HG03432 (cell line): Measurements from ENCODE around the gene SUDS3.
"Not testable (repeated sequence)": the region's sequence is repeated elsewhere in the genome, so short reads cannot be mapped to it uniquely, and the experiment has no call there.

Experiments used
- ATAC-seq: cut with Tn5 transposase; IDR thresholded peaks from one replicate; pipeline ENCODE4 v1.9.1; 2021; ENCODE audit warnings: mild to moderate bottlenecking, moderate library complexity; ENCODE audit not compliant: unreplicated experiment

SUDS3 gene

GRCh38 chr12:118391836-118392235 is 15.5 kb downstream of the SUDS3 start:
- ATAC-seq, result no peak

GRCh38 chr12:118397708-118398440 is 21.5 kb downstream of the SUDS3 start:
- no peak for ATAC-seq

GRCh38 chr12:118398524-118398923 is 22.2 kb downstream of the SUDS3 start:
- no peak for ATAC-seq

- no peak for ATAC-seq
These were observed 22.6 kb downstream of the SUDS3 start for GRCh38 chr12:118398940-118399339.

- ATAC-seq, result no peak
These were observed 25.9 kb downstream of the SUDS3 start for GRCh38 chr12:118402251-118402650.

GRCh38 chr12:118404876-118405521 is 28.6 kb downstream of the SUDS3 start:
- ATAC-seq, result peak; percentile 63

GRCh38 chr12:118408241-118408640 is 31.9 kb downstream of the SUDS3 start:
- ATAC-seq, result not testable (repeated sequence)

- no peak for ATAC-seq
These were observed 33.5 kb downstream of the SUDS3 start for GRCh38 chr12:118409834-118410233.

GRCh38 chr12:118417942-118418341 is 41.6 kb downstream of the SUDS3 start:
- no peak for ATAC-seq

- no peak for ATAC-seq
These were observed 42.2 kb downstream of the SUDS3 start for GRCh38 chr12:118418385-118419057.

GRCh38 chr12:118420673-118421072 is 44.3 kb downstream of the SUDS3 start:
- ATAC-seq, result no peak

GRCh38 chr12:118424884-118425283 is 48.5 kb downstream of the SUDS3 start:
- no peak for ATAC-seq

- no peak for ATAC-seq
These were observed 49.0 kb downstream of the SUDS3 start for GRCh38 chr12:118425364-118425763.

GRCh38 chr12:118427819-118428218 is 51.5 kb downstream of the SUDS3 start:
- no peak for ATAC-seq

GRCh38 chr12:118428643-118429042 is 52.3 kb downstream of the SUDS3 start:
- no peak for ATAC-seq

- no peak for ATAC-seq
These were observed 53.5 kb downstream of the SUDS3 start for GRCh38 chr12:118429688-118430383.

- ATAC-seq, result no peak
These were observed 54.2 kb downstream of the SUDS3 start for GRCh38 chr12:118430516-118430915.

- no peak for ATAC-seq
These were observed 56.6 kb downstream of the SUDS3 start for GRCh38 chr12:118432812-118433545.

- no peak for ATAC-seq
These were observed 59.8 kb downstream of the SUDS3 start for GRCh38 chr12:118436002-118436730.

- ATAC-seq, result no peak
These were observed 60.6 kb downstream of the SUDS3 start for GRCh38 chr12:118436986-118437385.
